PFSK-1 (cell line): ENCODE measurements around the gene S1PR2.

Experiments
- FOXP2 ChIP-seq: optimal IDR thresholded peaks from 2 replicates; pipeline ENCODE3; 2011; ENCODE audit warnings: borderline replicate concordance, control low read depth, inconsistent platforms; ENCODE audit not compliant: insufficient read depth; ENCODE audit errors: extremely low read length, extremely low read depth
- POLR2AphosphoS5 ChIP-seq: IDR thresholded peaks from 2 replicates; pipeline ENCODE4 v1.6.1; 2012; ENCODE audit warnings: low read depth, mild to moderate bottlenecking, control low read depth, low read length, moderate library complexity
- SIN3A ChIP-seq: IDR thresholded peaks from 2 replicates; pipeline ENCODE4 v1.6.1; 2012; ENCODE audit warnings: mild to moderate bottlenecking, low read length, moderate library complexity, borderline replicate concordance; ENCODE audit not compliant: insufficient read depth
- TAF1 ChIP-seq: IDR thresholded peaks from 2 replicates; pipeline ENCODE4 v1.6.1; 2012; ENCODE audit warnings: low read length, control low read depth, borderline replicate concordance; ENCODE audit not compliant: insufficient read depth
- TF ChIP-seq, protein P1 (sequence below), 2 experiments: IDR thresholded peaks; 2 replicates each; pipeline versions ENCODE4 v1.6.1 to v1.8.0; 2011 to 2012; ENCODE audit warnings: low read depth in 2 of 2, low read length in 2 of 2, control low read depth in 1 of 2, inconsistent platforms in 1 of 2, mild to moderate bottlenecking in 1 of 2, moderate library complexity in 1 of 2; ENCODE audit not compliant: insufficient read depth in 1 of 2

S1PR2 gene

DNA sequence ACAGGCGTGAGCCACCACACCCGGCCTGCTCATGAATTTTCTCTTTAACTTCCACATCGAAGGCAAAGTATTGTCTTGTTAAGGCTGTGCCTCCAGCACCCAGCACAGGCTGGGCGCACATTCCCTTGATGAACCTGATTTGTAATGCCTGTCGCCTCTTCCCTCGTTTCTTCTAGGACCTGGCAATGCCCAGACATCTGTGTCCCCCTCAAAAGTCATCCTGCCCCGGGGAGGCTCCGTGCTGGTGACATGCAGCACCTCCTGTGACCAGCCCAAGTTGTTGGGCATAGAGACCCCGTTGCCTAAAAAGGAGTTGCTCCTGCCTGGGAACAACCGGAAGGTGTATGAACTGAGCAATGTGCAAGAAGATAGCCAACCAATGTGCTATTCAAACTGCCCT lies 43.5 kb upstream of the S1PR2 start:
- TF ChIP-seq TAF1: no peak
- TF ChIP-seq, protein P1, sequence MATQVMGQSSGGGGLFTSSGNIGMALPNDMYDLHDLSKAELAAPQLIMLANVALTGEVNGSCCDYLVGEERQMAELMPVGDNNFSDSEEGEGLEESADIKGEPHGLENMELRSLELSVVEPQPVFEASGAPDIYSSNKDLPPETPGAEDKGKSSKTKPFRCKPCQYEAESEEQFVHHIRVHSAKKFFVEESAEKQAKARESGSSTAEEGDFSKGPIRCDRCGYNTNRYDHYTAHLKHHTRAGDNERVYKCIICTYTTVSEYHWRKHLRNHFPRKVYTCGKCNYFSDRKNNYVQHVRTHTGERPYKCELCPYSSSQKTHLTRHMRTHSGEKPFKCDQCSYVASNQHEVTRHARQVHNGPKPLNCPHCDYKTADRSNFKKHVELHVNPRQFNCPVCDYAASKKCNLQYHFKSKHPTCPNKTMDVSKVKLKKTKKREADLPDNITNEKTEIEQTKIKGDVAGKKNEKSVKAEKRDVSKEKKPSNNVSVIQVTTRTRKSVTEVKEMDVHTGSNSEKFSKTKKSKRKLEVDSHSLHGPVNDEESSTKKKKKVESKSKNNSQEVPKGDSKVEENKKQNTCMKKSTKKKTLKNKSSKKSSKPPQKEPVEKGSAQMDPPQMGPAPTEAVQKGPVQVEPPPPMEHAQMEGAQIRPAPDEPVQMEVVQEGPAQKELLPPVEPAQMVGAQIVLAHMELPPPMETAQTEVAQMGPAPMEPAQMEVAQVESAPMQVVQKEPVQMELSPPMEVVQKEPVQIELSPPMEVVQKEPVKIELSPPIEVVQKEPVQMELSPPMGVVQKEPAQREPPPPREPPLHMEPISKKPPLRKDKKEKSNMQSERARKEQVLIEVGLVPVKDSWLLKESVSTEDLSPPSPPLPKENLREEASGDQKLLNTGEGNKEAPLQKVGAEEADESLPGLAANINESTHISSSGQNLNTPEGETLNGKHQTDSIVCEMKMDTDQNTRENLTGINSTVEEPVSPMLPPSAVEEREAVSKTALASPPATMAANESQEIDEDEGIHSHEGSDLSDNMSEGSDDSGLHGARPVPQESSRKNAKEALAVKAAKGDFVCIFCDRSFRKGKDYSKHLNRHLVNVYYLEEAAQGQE (IDR thresholded peaks at IDR 0.05; ENCODE audit: insufficient read depth in 1 of 2, low read depth in 2 of 2, low read length in 2 of 2): no peak
- TF ChIP-seq POLR2AphosphoS5: no peak
- TF ChIP-seq SIN3A: no peak
- TF ChIP-seq FOXP2: no peak

DNA sequence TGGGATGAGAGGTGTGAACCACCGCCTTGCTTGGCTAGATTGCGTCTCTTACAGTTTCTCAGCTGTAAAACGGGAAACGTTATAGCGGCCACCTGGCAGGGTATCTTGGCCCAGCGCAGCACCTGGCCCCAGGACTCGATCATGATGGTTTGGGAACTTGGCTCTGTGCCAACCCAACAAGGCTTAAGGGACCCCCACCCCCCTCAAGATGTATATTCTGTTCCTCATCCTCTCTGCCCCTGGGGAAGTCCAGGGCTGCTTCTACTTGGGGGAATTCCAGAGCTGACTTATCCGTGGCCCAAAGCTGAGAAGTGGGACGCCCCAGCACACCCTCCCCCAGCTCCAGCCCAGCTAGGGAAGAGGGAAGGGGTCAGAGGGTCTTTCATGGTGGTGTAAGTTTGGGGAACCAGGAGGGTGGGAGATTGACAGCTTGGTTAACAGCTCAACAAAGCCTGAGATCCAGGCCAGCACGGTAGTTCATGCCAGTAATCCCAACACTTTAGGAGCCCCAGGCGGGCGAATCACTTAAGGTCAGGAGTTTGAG lies 40.5 kb upstream of the S1PR2 start:
- no peak for TF ChIP-seq SIN3A
- no peak for TF ChIP-seq TAF1
- TF ChIP-seq POLR2AphosphoS5: no peak
- TF ChIP-seq FOXP2: no peak
- TF ChIP-seq, protein P1 (IDR thresholded peaks at IDR 0.05; ENCODE audit: insufficient read depth in 1 of 2, low read depth in 2 of 2, low read length in 2 of 2): no peak

DNA sequence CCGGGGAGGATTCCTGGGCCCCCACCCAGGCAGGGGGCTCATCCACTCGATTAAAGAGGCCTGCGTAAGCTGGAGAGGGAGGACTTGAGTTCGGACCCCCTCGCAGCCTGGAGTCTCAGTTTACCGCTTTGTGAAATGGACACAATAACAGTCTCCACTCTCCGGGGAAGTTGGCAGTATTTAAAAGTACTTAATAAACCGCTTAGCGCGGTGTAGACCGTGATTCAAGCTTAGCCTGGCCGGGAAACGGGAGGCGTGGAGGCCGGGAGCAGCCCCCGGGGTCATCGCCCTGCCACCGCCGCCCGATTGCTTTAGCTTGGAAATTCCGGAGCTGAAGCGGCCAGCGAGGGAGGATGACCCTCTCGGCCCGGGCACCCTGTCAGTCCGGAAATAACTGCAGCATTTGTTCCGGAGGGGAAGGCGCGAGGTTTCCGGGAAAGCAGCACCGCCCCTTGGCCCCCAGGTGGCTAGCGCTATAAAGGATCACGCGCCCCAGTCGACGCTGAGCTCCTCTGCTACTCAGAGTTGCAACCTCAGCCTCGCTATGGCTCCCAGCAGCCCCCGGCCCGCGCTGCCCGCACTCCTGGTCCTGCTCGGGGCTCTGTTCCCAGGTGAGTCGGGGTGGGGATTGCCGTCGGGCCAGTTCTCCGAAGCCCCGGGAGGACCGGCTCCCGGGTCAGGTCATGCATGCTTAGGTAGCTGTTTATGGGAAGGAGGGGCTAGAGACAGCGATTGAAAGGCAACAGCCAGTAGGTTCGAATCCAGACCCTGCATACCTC lies 39.7 kb upstream of the S1PR2 start, which contains the start of gene ICAM1:
Gene ICAM1, plus strand, starts transcription at position 505 of the 779 bp plus-strand sequence. Its CDS starts 40 bp downstream, at position 545.
- peak; percentile 47 for TF ChIP-seq FOXP2
- 0 out of 2 replicates have a peak, but pooled peaks have one; percentile 20 for TF ChIP-seq TAF1
- TF ChIP-seq POLR2AphosphoS5: no peak

DNA sequence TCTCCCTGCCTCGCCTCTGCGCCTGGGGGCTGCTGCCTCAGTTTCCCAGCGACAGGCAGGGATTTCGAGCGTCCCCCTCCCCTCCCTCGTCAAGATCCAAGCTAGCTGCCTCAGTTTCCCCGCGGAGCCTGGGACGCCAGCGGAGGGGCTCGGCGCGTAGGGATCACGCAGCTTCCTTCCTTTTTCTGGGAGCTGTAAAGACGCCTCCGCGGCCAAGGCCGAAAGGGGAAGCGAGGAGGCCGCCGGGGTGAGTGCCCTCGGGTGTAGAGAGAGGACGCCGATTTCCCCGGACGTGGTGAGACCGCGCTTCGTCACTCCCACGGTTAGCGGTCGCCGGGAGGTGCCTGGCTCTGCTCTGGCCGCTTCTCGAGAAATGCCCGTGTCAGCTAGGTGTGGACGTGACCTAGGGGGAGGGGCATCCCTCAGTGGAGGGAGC lies 39.1 kb upstream of the S1PR2 start:
- TF ChIP-seq TAF1 (no peak), SIN3A (no peak), POLR2AphosphoS5 (no peak), FOXP2 (no peak)
- TF ChIP-seq, protein P1 (IDR thresholded peaks at IDR 0.05; ENCODE audit: insufficient read depth in 1 of 2, low read depth in 2 of 2, low read length in 2 of 2): no peak

DNA sequence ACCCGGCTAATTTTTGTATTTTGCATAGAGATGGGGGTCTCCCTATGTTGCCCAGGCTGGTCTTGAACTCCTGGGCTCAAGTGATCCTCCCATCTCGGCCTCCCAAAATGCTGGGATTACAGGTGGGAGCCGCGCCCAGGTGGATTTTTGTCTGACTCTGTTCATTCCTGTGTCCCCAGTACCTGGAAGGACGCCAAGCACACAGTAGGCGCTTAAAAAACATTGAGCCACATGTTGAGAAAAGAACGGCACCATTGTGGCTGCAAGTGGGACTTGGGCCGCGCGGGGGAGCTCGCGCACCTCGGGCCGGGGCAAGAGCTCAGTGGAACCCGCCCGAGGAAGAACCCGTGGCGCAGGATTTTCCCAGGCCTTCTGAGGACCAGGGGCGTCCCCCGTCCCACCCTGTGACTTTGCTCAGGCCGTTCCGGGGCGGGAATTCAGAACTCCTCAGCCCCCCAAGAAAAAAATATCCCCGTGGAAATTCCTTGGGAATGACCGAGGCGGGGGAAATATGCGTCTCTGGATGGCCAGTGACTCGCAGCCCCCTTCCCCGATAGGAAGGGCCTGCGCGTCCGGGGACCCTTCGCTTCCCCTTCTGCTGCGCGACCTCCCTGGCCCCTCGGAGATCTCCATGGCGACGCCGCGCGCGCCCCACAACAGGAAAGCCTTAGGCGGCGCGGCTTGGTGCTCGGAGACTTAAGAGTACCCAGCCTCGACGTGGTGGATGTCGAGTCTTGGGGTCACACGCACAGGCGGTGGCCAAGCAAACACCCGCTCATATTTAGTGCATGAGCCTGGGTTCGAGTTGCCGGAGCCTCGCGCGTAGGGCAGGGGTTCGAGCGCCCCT lies 38.4 kb upstream of the S1PR2 start:
- TF ChIP-seq TAF1: no peak
- TF ChIP-seq, protein P1 (IDR thresholded peaks at IDR 0.05; ENCODE audit: insufficient read depth in 1 of 2, low read depth in 2 of 2, low read length in 2 of 2): no peak
- no peak for TF ChIP-seq POLR2AphosphoS5
- TF ChIP-seq SIN3A: no peak
- no peak for TF ChIP-seq FOXP2
